Left cardiac atrium (tissue), 4 donors: ENCODE data around the gene SVIL. TPM values are rescaled to one million over a fixed set of nuclear protein-coding genes. Genes with fewer than 3 reads are reported as not detected.

ENCODE experiments used
- ATAC-seq, 2 donors: fragments of 200-7000 bp; cut with Tn5 transposase; one replicate each; pipeline ENCODE4 v1.9.1; 2020; ENCODE audit warnings: mild to moderate bottlenecking in 2 of 2, moderate library complexity in 2 of 2
- DNase-seq: peaks from one replicate; pipeline ENCODE4 v3.0.0-alpha.2; 2020
- intact Hi-C, 2 donors: fragments of 100-400 bp; cut with DNase I; formaldehyde crosslinking; loops; one replicate each; pipeline versions ENCODE4 v1.14.1 to v1.15.1; 2022 to 2023
- total RNA-seq, 2 donors: library from RNA; stranded (reverse); fragmentation: NEBNext Ultra II Directional; extraction: Animal tissue kit (Norgen Biotek cat#: 25700); gene quantifications; one replicate each; pipeline ENCODE4 v1.2.1, GENCODE V29; 2021
- donor health status: DM: no; HTN: yes; CAD: no.
- donor health status: DM: no; HTN: yes; CAD: no; lungs with severe emphysema.
- donor health status: DM: yes; HTN: yes; CAD: no.
- donor health status: Dilated cardiomyopathy.

The SVIL gene
- total RNA-seq, 2 donors from 2014 or later, result 203 to 250 TPM

GRCh38 chr10:29435809-29436501 lies 198.8 kb downstream of the SVIL start:
- intact Hi-C loops, result no loop called here
- ATAC-seq (no peak), DNase-seq (no peak)

DNA sequence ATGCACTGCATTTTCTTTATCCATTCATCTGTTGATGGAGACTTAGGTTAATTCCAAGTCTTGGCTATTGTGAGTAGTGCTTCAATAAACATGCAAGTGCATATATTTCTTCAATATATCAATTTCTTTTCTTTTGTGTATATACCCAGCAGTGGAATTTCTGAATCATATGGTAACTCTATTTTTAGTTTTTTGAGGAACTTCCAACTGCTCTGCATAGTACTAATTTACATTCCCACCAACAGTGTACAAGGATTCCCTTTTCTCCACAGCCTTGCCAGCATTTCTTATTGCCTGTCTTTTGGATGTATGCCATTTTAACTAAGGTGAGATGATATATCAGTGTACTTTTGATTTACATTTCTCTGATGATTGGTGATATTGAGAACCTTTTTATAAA lies 200.7 kb downstream of the SVIL start:
- no peak for DNase-seq
- ATAC-seq, result no peak
- intact Hi-C loops, result no loop called here

DNA sequence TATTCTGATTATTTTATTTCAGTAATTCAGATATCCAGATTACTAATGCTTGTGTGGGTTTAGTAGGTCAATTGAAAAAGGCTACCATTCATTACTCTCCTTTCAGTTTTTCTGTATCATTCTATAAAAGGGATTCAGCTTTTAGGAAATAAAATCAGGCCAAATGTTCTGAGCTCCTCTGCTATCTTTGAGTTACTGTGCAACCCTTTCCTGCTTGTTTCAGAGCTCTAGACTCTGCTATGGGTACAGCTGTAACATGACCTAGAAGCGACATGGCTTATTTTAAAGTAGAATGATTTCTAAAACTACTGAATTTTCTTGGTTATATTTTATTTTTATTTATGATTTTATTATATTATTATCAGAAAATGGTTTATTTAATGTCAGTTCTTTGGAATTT lies 203.1 kb downstream of the SVIL start:
- intact Hi-C loops, result no loop called here
- no peak for ATAC-seq
- DNase-seq, result no peak

- intact Hi-C loops, result no loop called here
- no peak for ATAC-seq
- DNase-seq, result no peak
Measured at GRCh38 chr10:29430101-29430500, 204.7 kb downstream of the SVIL start.

DNA sequence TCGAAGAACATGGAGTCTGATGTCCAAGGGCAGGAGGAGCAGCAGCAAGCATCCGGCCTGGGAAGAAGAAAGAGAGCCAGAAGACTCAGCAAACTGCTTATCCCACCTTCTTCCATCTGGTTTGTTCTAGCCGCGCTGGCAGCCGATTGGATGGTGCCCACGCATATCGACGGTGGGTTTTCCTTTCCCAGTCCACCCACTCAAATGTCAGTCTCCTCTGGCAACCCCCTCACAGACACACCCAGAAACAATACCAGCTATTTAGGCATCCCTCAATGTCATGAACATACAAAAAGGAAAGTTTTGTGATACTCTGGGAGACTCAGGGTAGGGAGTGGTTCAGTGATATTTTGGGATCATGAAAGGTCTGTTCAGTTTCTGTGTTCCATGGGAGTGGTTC lies 206.3 kb downstream of the SVIL start:
- intact Hi-C loops, result no loop called here
- ATAC-seq (no peak), DNase-seq (no peak)

DNA sequence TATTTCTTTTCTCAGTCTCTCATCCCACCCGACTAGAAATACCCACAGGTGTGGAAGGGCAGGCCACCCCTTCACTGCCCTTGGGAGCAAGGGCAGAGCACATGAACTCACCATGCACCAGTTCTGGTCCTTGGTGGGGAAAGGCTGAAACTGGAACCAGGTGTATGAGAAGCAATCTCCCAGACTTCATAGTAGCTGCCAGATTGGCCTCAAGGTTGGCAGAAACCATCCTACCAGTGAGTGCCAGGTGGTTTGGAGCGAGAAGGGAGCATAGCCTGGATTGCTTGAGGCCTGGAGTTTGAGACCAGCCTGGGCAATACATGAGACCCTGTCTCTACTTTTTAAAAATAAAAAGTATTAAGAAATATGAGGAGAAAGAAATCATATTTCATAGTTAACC lies 207.1 kb downstream of the SVIL start:
- intact Hi-C loops, result no loop called here
- ATAC-seq, result no peak
- DNase-seq, result no peak

DNA sequence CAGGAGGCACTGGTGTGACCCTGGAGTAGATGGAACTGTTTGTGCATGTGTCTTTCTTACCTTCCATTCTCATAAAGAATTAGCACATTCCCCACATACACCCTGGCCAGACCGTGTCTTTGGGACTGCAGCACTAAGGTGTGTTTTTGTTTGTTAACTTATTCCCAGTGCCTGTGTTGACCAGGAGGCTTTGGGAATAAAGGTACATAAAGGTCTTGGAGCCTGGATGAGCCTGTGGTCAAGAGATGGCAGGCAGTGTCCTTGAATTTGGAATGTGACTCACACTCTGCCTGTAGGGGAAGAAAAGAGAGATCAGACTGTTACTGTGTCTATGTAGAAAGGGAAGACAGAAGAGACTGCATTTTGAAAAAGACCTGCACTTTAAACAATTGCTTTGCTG lies 208.4 kb downstream of the SVIL start:
- intact Hi-C loops, result no loop called here
- ATAC-seq (peak in 1 of 2 donors; percentile 41), DNase-seq (no peak)

DNA sequence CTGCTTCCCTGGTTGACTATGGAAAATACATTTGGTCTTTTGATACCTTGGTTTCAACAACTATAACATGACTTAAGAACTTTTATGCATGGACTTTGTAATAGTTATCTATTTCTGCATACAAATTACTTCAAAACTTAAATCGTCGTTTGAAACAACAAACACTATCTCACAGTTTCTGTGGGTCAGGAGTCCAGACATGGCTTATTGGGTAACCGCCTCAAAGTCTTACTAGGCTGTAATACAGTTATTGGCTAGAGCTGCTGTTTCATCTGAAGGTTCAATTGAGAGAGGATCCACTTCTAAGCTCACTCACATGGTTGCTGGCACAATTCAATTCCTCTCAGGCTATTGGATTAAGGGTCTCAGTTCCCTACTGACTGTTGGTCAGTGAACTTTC lies 210.8 kb downstream of the SVIL start:
- intact Hi-C loops, result no loop called here
- DNase-seq (no peak), ATAC-seq (no peak)

DNA sequence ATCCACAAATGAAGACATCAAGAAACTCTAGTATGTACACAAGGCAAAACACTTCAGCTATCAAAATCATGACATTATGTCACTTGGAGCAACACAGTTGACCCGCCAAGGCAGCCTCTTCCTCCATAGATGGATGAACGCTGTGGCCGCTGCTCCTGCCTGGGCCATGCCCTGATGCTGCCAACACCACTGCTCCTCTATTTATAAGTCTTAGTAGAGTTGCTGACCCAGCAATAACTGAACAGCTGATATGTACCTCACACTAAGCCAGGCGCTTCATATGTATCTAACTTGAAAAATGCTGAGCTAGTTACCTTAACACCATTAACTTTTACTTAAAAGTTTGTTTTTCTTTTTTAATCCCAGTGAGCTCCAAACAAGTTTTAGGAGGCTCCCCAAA lies 214.0 kb downstream of the SVIL start:
- intact Hi-C loops, result no loop called here
- ATAC-seq (peak; percentile 69 to 73), DNase-seq (no peak)

DNA sequence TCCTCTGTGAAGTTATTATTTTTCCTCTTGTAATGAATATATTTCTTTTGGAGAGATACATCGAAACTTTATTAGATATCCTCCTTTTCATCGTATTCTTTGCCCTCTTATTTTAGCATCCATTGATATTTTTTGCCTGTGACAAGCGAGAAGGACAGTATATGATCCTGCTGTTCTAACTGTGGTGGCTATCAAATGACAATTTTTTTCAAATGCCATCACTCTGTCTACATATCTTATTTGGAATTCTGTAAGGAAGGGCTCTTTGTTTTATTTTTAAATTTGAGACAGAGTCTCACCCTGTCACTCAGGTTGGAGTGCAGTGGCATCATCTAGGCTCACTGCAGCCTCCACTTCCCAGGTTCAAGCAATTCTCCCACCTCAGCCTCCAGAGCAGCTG lies 217.4 kb downstream of the SVIL start:
- ATAC-seq (no peak), DNase-seq (no peak)
- intact Hi-C loops, result no loop called here

- ATAC-seq, result no peak
- DNase-seq, result no peak
- intact Hi-C loops, result no loop called here
Measured at GRCh38 chr10:29415876-29416275, 218.9 kb downstream of the SVIL start.

DNA sequence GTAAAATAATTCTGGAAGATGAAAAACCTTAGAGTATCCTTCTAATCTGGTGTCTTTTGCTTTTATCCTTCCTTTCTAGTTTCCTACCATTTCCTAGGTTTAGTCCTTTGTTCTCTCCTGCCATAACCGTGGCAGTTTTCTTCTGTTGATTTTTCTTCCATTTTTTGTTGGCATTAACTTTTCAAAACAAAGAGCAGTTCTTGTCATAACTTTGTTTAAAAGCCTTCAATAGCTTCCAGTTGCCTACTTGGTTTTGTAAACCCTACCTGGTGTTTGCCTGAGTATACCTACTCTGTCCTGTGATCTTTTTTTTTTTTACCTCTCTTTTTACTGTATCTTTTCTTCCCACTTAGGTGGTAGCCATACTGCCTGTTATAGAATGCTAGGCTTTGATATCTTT lies 220.3 kb downstream of the SVIL start:
- no peak for DNase-seq
- intact Hi-C loops, result no loop called here
- no peak for ATAC-seq

- intact Hi-C loops, result no loop called here
- no peak for ATAC-seq
Measured at GRCh38 chr10:29412485-29412884, 222.3 kb downstream of the SVIL start.

DNA sequence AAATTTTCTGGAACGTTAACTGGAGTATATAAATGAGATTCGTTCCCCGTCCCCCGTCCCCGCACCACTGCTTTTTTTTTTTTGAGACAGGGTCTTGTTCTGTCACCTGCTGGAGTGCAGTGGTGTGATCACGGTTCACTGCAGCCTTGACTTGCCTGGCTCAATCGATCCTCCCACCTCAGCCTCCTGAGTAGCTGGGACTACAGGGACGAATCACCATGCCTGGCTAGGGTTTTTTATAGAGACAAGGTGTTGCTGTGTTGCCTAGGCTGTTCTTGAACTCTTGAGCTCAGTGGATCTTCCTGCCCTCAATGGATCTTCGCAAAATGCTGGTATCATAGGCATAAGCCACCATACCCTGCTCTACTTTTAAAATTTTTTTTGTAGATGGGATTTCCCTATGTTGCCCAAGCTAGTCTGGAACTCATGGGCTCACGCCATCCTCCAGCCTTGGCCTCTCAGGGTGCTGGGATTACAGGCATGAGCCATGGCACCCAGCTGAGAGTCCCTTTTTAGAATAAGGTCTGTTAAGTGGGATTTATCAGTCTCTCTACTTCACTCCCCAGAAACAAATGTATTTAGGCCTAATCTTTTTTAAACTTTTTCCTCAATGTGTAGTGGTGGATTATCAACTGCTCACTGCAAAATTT lies 223.0 kb downstream of the SVIL start:
- ATAC-seq, result no peak
- no peak for DNase-seq
- intact Hi-C loops, result no loop called here

More at GRCh38 chr10:29412485-29412884, 222.3 kb downstream of the SVIL start:
- no peak for DNase-seq

GRCh38 chr10:29409241-29410054 lies 225.3 kb downstream of the SVIL start:
- DNase-seq, result peak; percentile 85
- peak; percentile 94 to 98 for ATAC-seq
- intact Hi-C loops, result no loop called here

- intact Hi-C loops, result no loop called here
- DNase-seq (no peak), ATAC-seq (no peak)
Measured at GRCh38 chr10:29408847-29409240, 225.9 kb downstream of the SVIL start.
